Lung (tissue), 12 donors: Measurements from ENCODE around the gene ZCCHC2. TPM values are rescaled to one million over a fixed set of nuclear protein-coding genes. Genes with fewer than 3 reads are reported as not detected.

Experiments
- ATAC-seq: fragments of 200-7000 bp; cut with Tn5 transposase; one replicate; pipeline ENCODE4 v1.9.1; 2020; ENCODE audit warnings: moderate number of reproducible peaks; ENCODE audit not compliant: insufficient read depth, low FRiP score
- DNase-seq, 3 donors: peaks; one replicate each; pipeline ENCODE4 v3.0.0-alpha.2; 2013 to 2017
- H3K27ac ChIP-seq, 2 donors: one replicate each; pipeline ENCODE4 v1.5.1; 2013; ENCODE audit warnings: mild to moderate bottlenecking in 2 of 2, moderate library complexity in 2 of 2, control low read depth in 1 of 2, inconsistent platforms in 1 of 2, low read depth in 1 of 2, low read length in 1 of 2
- H3K27me3 ChIP-seq, 3 donors: one replicate each; pipeline ENCODE4 v1.5.1; 2013; ENCODE audit warnings: low read length in 2 of 3; ENCODE audit not compliant: control insufficient read depth in 3 of 3, insufficient read depth in 3 of 3
- H3K36me3 ChIP-seq, 4 donors: one replicate each; pipeline ENCODE4 v1.5.1; 2013; ENCODE audit warnings: low read length in 4 of 4, mild to moderate bottlenecking in 1 of 4, moderate library complexity in 1 of 4; ENCODE audit not compliant: control insufficient read depth in 4 of 4, insufficient read depth in 4 of 4
- H3K4me1 ChIP-seq, 5 donors: one replicate each; pipeline ENCODE4 v1.5.1; 2013; ENCODE audit warnings: low read length in 5 of 5, mild to moderate bottlenecking in 2 of 5, moderate library complexity in 1 of 5; ENCODE audit not compliant: control insufficient read depth in 5 of 5, insufficient read depth in 5 of 5
- H3K4me3 ChIP-seq: one replicate; pipeline ENCODE4 v1.5.1; 2013; ENCODE audit warnings: mild to moderate bottlenecking, control low read depth, moderate library complexity
- H3K9ac ChIP-seq, 2 donors: one replicate each; pipeline ENCODE4 v1.5.1; 2013; ENCODE audit warnings: low read length in 2 of 2, control low read depth in 1 of 2; ENCODE audit not compliant: insufficient read depth in 1 of 2
- H3K9me3 ChIP-seq, 4 donors: one replicate each; pipeline ENCODE4 v1.5.1; 2013; ENCODE audit warnings: low read length in 3 of 4, mild to moderate bottlenecking in 1 of 4, moderate library complexity in 1 of 4; ENCODE audit not compliant: control insufficient read depth in 4 of 4, insufficient read depth in 3 of 4
- CTCF ChIP-seq: IDR thresholded peaks from 2 replicates; pipeline ENCODE4 v1.5.1; 2012; ENCODE audit warnings: mild to moderate bottlenecking; ENCODE audit errors: control extremely low read depth, extremely low read depth
- WGBS, 2 donors: extraction: QIAGEN DNeasy Blood & Tissue Kit; methylation state at CpG; one replicate each; pipeline ENCODE4 v1.1.7; 2013; 5-methylcytosine and 5-hydroxymethylcytosine counted together
- polyA plus RNA-seq, 2 donors: library from polyadenylated mRNA; stranded (reverse); fragments of 200-250 nt; gene quantifications; one replicate each; pipeline ENCODE4 v1.2.1, GENCODE V29; 2013
- total RNA-seq, 2 donors: library from RNA; depleted of rRNA in 1 of 2; stranded (reverse); fragments of >200 nt in 1 of 2; gene quantifications; one replicate each; pipeline ENCODE4 v1.2.1, GENCODE V29; 2014 to 2021
- donor health status: control.
- donor health status: control.
- donor health status: Bipolar disorder and iron deficiency.
- donor health status: healthy.
- donor health status: DM: yes; HTN: yes; CAD: no.

Gene ZCCHC2
- total and polyA plus RNA-seq, 4 donors: 9.3 to 33.9 (median 18.6) TPM

GRCh38 chr18:62549755-62550154 is 26.9 kb downstream of the ZCCHC2 start:
- no peak overlapping the region for H3K4me3 ChIP-seq
- ATAC-seq: no peak
- H3K27ac ChIP-seq: no peak overlapping the region
- H3K9ac ChIP-seq: no peak overlapping the region
- WGBS, 2 donors: 91 to 93% methylated on average over 5 of the region's 5 CpGs
- H3K4me1 ChIP-seq: peaks cover 0 to 3% (median 0%) of the 10 kb centered on the region in 5 donors
- H3K9me3 ChIP-seq: no peaks in the 10 kb centered on the region
- DNase-seq: no peak
- no peaks in the 10 kb centered on the region for H3K27me3 ChIP-seq
- peaks cover 4 to 32% (median 19%) of the 10 kb centered on the region in 4 donors for H3K36me3 ChIP-seq
- TF ChIP-seq CTCF: no peak

GRCh38 chr18:62550746-62551145 is 27.9 kb downstream of the ZCCHC2 start:
- H3K27ac ChIP-seq: no peak overlapping the region
- H3K27me3 ChIP-seq: no peaks in the 10 kb centered on the region
- WGBS, 2 donors: 80% methylated on average over 9 of the region's 9 CpGs
- ATAC-seq: no peak
- no peak for TF ChIP-seq CTCF
- H3K36me3 ChIP-seq: peaks cover 4 to 28% (median 15%) of the 10 kb centered on the region in 4 donors
- no peak overlapping the region for H3K4me3 ChIP-seq
- H3K4me1 ChIP-seq: peaks cover 0 to 8% (median 0%) of the 10 kb centered on the region in 5 donors
- peak in 2 of 3 donors; percentile 11 to 26 for DNase-seq
- no peaks in the 10 kb centered on the region for H3K9me3 ChIP-seq
- H3K9ac ChIP-seq: no peak overlapping the region

- Histone ChIP-seq H3K9ac (no peak overlapping the region), H3K27me3 (no peaks in the 10 kb centered on the region), H3K36me3 (peaks cover 6 to 28% (median 21%) of the 10 kb centered on the region in 4 donors), H3K4me3 (no peak overlapping the region), H3K4me1 (peaks cover 0 to 8% (median 0%) of the 10 kb centered on the region in 5 donors), H3K27ac (no peak overlapping the region), H3K9me3 (no peaks in the 10 kb centered on the region)
- no peak for TF ChIP-seq CTCF
- DNase-seq: no peak
- ATAC-seq: no peak
- WGBS, 2 donors: 95 to 98% methylated on average over 4 of the region's 4 CpGs
These were observed 29.2 kb downstream of the ZCCHC2 start for GRCh38 chr18:62551972-62552513.
